C4-2B (cell line): ENCODE data around the gene CELA1.

ENCODE experiments used
- CTCF ChIP-seq: fragments of 450-650 bp; conservative IDR thresholded peaks from 2 replicates; pipeline ENCODE4 v1.5.1; 2017; ENCODE audit warnings: mild to moderate bottlenecking
- ZFX ChIP-seq: fragments of 450-650 bp; IDR thresholded peaks from 2 replicates; pipeline ENCODE4 v1.6.1; 2017

- no peak for TF ChIP-seq CTCF
- TF ChIP-seq ZFX, result no peak
These were observed 30.9 kb upstream of the CELA1 start for GRCh38 chr12:51377099-51377984.
